GM19324 (cell line): Measurements from ENCODE around the gene EID3.
"Not testable (repeated sequence)": the region's sequence is repeated elsewhere in the genome, so short reads cannot be mapped to it uniquely, and the experiment has no call there.

Experiments used
- ATAC-seq: cut with Tn5 transposase; IDR thresholded peaks from one replicate; pipeline ENCODE4 v1.9.1; 2021; ENCODE audit warnings: mild to moderate bottlenecking, moderate library complexity; ENCODE audit not compliant: unreplicated experiment, low FRiP score

EID3 gene

GRCh38 chr12:104303538-104304151 is at the start of gene EID3:
TSS of gene EID3 (plus strand) at chr12:104303739. CDS start at chr12:104303935, 196 bp downstream.
- ATAC-seq = peak; percentile 80

GRCh38 chr12:104257913-104258472 is 45.5 kb upstream of the EID3 start:
- no peak for ATAC-seq

- ATAC-seq = no peak
Observed at GRCh38 chr12:104258476-104259067, 45.0 kb upstream of the EID3 start.

- ATAC-seq = no peak
Observed at GRCh38 chr12:104263026-104263425, 40.5 kb upstream of the EID3 start.

GRCh38 chr12:104263580-104264358 is 39.8 kb upstream of the EID3 start:
- no peak for ATAC-seq

- ATAC-seq = not testable (repeated sequence)
Observed at GRCh38 chr12:104265436-104265835, 38.1 kb upstream of the EID3 start.

GRCh38 chr12:104272938-104273337 is 30.6 kb upstream of the EID3 start:
- ATAC-seq = no peak

- no peak for ATAC-seq
Observed at GRCh38 chr12:104273503-104273902, 30.0 kb upstream of the EID3 start.

- ATAC-seq = no peak
Observed at GRCh38 chr12:104274811-104275210, 28.7 kb upstream of the EID3 start.

- no peak for ATAC-seq
Observed at GRCh38 chr12:104275689-104276088, 27.9 kb upstream of the EID3 start.

- no peak for ATAC-seq
Observed at GRCh38 chr12:104276273-104277131, 27.0 kb upstream of the EID3 start.

- no peak for ATAC-seq
Observed at GRCh38 chr12:104279164-104279563, 24.4 kb upstream of the EID3 start.

GRCh38 chr12:104280111-104280510 is 23.4 kb upstream of the EID3 start:
- no peak for ATAC-seq

- ATAC-seq = no peak
Observed at GRCh38 chr12:104280717-104281458, 22.7 kb upstream of the EID3 start.

- ATAC-seq = no peak
Observed at GRCh38 chr12:104281636-104282035, 21.9 kb upstream of the EID3 start.

GRCh38 chr12:104282109-104282508 is 21.4 kb upstream of the EID3 start:
- ATAC-seq = no peak

- ATAC-seq = no peak
Observed at GRCh38 chr12:104285740-104286515, 17.6 kb upstream of the EID3 start.

GRCh38 chr12:104286516-104287482 is 16.7 kb upstream of the EID3 start:
- peak; percentile 90 for ATAC-seq
